ENCODE measurements around the gene LAMB4. TPM values are rescaled to one million over a fixed set of nuclear protein-coding genes. Genes with fewer than 3 reads are reported as not detected.
A peak's percentile ranks its signal among the peaks of the same experiment; 100 is the strongest.

LAMB4 gene
- total RNA-seq, 1 experiment from 2014 or later, result not detected

- DNase-seq (ENCODE audit: low read depth), result no peak
These were observed 51.5 kb downstream of the LAMB4 start for GRCh38 chr7:108078691-108079090.

- DNase-seq (ENCODE audit: low read depth), result peak; percentile 41
These were observed 51.9 kb downstream of the LAMB4 start for GRCh38 chr7:108078211-108078673.

- DNase-seq (ENCODE audit: low read depth), result no peak
These were observed 52.5 kb downstream of the LAMB4 start for GRCh38 chr7:108077709-108078108.

- DNase-seq (ENCODE audit: low read depth), result no peak
These were observed 54.0 kb downstream of the LAMB4 start for GRCh38 chr7:108076156-108076555.

DNA sequence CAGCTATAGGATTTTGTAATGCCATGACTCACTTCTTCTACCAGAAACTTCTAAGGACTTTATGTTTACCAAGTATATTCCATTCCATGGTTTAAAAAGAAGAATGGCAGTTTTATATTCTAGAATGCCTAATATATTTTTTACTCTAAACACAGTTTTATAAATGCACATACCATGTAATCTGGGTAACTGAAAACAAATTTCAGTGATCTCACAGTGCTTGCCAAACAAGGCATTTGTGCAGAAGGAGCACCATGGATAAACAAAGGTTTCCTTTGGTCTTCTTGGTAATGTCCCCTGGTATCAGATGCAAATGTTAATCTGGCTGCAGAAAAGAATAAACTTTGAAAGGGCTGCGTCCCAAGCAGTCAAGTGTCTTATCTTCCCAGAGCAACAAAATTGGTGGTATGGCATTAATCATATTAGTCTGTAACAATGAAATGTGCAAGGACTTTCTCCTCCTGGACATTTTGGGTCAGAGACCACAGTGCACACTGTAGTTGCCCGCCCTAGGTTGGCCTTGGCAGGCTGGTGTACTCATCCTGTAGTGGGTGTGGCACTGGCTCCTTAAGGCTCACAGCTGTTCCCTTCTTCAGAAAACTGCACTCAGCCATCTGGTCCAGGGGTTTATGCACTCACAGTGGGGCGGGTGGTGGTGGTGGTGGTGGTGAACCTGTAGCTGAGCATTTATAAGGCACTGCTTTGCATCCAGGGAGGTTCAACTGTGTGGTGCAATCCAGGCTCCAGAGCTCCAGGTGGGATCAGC, 56.7 kb downstream of the LAMB4 start:
- DNase-seq (ENCODE audit: low read depth), result no peak

- DNase-seq (ENCODE audit: low read depth), result no peak
These were observed 57.4 kb downstream of the LAMB4 start for GRCh38 chr7:108072739-108073138.

GRCh38 chr7:108072116-108072515, 58.0 kb downstream of the LAMB4 start:
- DNase-seq (ENCODE audit: low read depth), result no peak

DNA sequence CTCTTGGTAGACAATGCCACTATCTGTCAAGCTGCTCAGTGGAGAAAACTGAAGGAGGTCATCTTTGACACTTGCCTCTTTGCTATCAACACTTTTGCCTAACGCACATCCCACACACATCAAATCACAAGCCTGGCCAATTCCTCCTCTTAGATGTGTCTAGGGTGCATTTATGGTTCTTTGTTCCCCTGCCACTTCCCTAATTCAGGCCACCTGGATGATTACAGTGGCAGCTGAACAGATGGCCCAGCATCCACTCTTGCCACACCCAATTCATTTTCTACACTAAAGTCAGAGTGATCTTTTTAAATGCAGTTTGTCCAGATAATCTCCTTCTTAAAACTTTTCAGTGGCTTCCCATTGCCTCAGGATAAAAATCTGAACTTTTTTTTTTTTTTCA, 58.6 kb downstream of the LAMB4 start:
- no peak for DNase-seq (ENCODE audit: low read depth)

GRCh38 chr7:108069646-108070045, 60.5 kb downstream of the LAMB4 start:
- no peak for DNase-seq (ENCODE audit: low read depth)

- DNase-seq (ENCODE audit: low read depth), result no peak
These were observed 62.3 kb downstream of the LAMB4 start for GRCh38 chr7:108067844-108068243.

- no peak for DNase-seq (ENCODE audit: low read depth)
These were observed 63.7 kb downstream of the LAMB4 start for GRCh38 chr7:108066486-108066885.

GRCh38 chr7:108063520-108063933, 66.6 kb downstream of the LAMB4 start:
- DNase-seq (ENCODE audit: low read depth), result no peak

DNA sequence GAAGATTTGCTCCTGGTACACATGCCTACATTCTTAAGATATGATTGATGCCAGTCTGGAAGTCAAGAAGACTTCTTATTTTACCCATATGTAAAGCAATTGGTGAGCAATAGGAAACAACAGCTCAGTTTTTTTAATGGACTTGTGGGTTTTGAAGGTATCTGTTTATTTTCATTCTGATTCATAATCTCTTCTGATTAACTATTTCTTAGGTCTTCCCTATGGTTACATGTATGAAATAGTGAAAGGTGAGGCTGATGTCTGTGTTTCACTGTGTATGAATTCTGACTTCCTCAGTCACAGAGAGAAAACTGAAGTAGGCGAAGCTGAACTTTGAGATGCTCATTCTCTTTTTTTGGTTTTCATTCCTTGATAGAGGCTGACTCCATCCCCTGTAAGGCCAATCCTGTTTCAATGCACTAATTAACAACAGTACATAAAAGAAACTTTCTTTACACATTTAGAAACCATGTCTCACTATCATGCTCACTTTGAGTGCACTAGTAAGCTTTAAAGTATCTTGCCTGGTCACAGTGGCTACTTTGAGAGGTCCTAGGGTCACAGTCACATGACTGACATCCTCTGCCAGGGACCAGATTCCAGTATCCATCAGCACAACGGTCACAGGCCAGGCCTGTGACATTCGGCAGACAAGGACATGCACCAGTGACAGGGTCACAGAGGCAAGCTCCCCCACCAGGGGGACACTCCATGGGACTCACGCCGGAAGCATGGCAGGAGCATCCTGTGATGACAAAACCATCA, 67.7 kb downstream of the LAMB4 start:
- no peak for DNase-seq (ENCODE audit: low read depth)

DNA sequence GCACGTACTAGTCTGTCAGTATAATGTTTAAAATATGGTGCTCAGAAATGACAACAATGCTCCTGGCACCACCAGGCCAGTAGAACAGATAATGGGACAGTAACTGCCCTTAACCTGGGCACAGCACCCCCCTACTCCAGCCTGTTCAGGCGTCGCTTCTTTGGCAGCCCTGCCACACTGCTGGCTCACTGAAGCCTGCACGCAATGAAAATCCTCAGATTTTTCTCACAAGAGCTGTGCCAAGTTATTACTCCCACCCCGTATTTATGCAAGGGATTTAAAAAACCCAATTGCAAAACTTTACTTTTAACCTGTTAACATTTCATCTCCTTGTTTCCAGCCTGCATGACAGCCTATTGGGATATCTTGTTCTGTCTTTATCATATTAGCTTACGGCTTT, 70.6 kb downstream of the LAMB4 start:
- DNase-seq (ENCODE audit: low read depth), result no peak

DNA sequence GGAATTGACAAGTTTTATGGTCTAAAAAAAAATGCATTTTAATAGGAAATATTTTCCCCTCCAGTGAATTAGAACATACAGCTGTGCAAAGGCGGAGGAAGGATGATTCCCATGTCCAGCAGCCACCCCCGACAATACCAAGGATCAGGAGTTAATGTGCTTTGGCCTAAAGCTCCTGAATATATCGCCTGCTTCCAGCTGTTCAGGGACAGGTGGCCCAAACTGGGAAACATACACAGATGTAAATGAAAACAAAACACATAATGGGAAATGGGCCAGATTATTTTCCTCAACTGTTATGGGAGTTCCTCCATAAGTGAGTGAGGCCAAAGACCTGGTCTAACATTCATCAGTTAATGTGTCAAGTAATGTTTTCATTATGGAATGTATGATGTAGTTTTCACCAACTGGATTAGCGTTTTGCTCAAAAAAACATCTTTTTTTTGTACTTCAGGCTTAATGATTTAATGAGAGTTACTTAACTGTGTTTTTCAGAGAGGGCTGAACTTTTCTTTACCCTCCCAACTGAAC, 72.1 kb downstream of the LAMB4 start:
- no peak for DNase-seq (ENCODE audit: low read depth)

DNA sequence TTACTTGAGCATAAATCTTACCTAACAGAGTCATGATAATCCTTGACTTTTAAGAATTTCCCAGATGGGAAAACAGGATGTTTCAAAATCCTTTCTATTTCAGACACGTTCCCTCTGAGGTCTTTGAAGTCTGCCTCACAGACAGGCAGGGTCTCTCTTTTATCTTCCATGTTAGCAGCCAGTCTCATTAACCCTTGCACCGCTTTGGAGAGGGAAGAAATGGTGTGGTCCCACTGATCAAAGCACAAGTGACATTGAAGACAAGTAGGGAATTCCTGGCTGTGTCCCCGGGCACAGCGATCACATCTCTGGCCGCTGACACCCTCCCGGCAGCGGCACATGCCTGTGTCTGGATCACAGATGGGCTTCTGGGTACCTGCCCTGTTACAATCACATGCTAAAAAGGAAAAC, 74.5 kb downstream of the LAMB4 start:
- no peak for DNase-seq (ENCODE audit: low read depth)

DNA sequence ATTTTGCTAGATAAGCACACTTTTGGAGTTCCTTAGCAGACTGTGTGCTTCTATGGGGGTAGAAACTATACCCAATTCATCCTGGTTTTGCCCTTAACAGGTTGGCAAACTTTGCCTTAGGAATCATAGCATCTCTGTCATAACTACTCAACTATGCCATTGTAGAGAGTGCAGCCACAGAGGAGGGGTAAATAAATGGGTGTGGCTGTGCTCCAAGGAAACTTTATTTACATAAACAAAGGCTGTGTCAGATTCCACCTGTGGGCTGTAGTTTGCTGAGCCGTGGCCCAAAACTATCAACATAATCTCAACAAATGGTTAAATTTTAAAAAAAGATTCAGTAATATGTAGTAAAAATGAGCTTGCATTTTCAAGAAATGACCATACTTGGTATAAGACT, 75.6 kb downstream of the LAMB4 start:
- DNase-seq (ENCODE audit: low read depth), result no peak

DNA sequence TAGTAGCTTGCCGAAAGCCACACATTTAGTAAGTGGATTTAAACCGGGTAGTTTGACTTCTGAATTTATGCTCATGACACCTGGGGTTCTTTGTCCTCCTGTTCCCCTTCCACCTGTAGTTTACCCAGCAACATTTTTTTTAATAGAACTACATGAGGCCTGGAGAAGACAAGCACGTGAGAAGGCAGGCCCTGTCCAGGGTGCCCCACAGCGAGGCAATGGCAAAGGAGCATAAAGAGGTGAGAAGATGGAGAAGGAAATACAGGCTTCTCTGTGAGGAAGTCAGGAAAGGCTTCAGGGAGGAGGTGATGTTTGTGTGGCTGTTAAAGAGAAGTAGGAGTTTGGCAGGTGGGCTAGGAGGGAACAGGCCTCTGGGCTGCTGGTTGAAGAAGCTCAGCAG, 76.9 kb downstream of the LAMB4 start:
- no peak for DNase-seq (ENCODE audit: low read depth)

DNA sequence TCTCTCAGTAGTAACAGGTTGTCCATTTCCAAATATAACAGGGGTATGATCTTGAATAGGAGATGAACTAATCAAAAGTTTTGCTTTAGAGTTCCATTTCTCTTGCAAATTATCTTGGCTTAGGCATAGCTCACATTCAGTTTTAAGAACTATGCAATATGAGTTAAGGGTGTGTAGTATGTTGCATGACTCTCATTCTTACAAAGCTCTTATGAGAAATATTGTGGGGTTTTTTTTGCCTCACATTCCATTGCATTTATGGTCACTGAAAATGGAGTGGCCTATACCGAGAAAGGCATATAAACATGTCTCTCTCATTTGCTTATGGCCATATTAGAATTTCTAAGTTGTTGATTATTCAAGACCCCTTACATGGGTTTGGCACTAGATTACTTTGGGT, 78.7 kb downstream of the LAMB4 start:
- DNase-seq (ENCODE audit: low read depth), result no peak

GRCh38 chr7:108049962-108050361, 80.2 kb downstream of the LAMB4 start:
- no peak for DNase-seq (ENCODE audit: low read depth)

GRCh38 chr7:108048422-108048821, 81.7 kb downstream of the LAMB4 start:
- DNase-seq (ENCODE audit: low read depth), result no peak

- DNase-seq (ENCODE audit: low read depth), result no peak
These were observed 83.1 kb downstream of the LAMB4 start for GRCh38 chr7:108046952-108047506.

GRCh38 chr7:108045669-108046068, 84.5 kb downstream of the LAMB4 start:
- no peak for DNase-seq (ENCODE audit: low read depth)

All from Daoy (cell line).